EL (cell line): ENCODE results near the gene ZNF502.

ENCODE experiments used
- DNase-seq: peaks from one replicate; pipeline ENCODE4 v3.0.0-alpha.2; 2016

ZNF502 gene

GRCh38 chr3:44771424-44772098, 59.1 kb downstream of the ZNF502 start:
- DNase-seq: no peak

- no peak for DNase-seq
Measured at GRCh38 chr3:44772099-44772442, 59.6 kb downstream of the ZNF502 start.
